Esophagus squamous epithelium (tissue), 5 donors: ENCODE results near the gene DNAJC17. TPM values are rescaled to one million over a fixed set of nuclear protein-coding genes. Genes with fewer than 3 reads are reported as not detected.

Experiments
- DNase-seq: peaks from one replicate; lab custom pipeline; 2025; lab: John Stamatoyannopoulos, UW
- H3K27ac ChIP-seq, 4 donors: fragments of 200-600 bp; sonication (generic); one replicate each; pipeline ENCODE4 v1.5.1; 2016 to 2019; ENCODE audit warnings: mild to moderate bottlenecking in 1 of 4
- H3K27me3 ChIP-seq, 4 donors: fragments of 200-600 bp; sonication (generic); 1 replicate in 3 of 4; 2 replicates in 1 of 4; pipeline versions ENCODE4 v1.5.1 to v1.6.0; 2017 to 2021; ENCODE audit warnings: antibody characterized with exemption in 1 of 4
- H3K36me3 ChIP-seq, 3 donors: fragments of 200-600 bp; sonication (generic); one replicate each; pipeline ENCODE4 v1.5.1; 2016 to 2019
- H3K4me1 ChIP-seq, 3 donors: fragments of 200-600 bp; sonication (generic); one replicate each; pipeline ENCODE4 v1.5.1; 2017 to 2019
- H3K4me3 ChIP-seq, 4 donors: fragments of 200-600 bp; sonication (generic); 1 replicate in 3 of 4; 2 replicates in 1 of 4; pipeline ENCODE4 v1.5.1; 2016 to 2019; ENCODE audit warnings: mild to moderate bottlenecking in 2 of 4, moderate library complexity in 1 of 4
- H3K9me3 ChIP-seq, 3 donors: fragments of 200-600 bp; sonication (generic); one replicate each; pipeline ENCODE4 v1.5.1; 2016 to 2019
- CTCF ChIP-seq, 6 experiments: fragments of 450-650 bp in 4 of 6; fragments of 200-600 bp in 2 of 6; sonication (generic) in 2 of 6; IDR thresholded peaks; one replicate each; pipeline ENCODE4 v1.5.1; 2016 to 2019; ENCODE audit warnings: antibody characterized with exemption in 6 of 6, mild to moderate bottlenecking in 4 of 6, moderate library complexity in 4 of 6
- POLR2A ChIP-seq, 4 donors: fragments of 450-650 bp; IDR thresholded peaks; one replicate each; pipeline ENCODE4 v1.6.1; 2017; ENCODE audit warnings: antibody characterized with exemption in 4 of 4, mild to moderate bottlenecking in 4 of 4, moderate library complexity in 3 of 4
- WGBS, 2 donors: methylation state at CpG; one replicate each; pipeline ENCODE4 v1.1.5; 2018; 5-methylcytosine and 5-hydroxymethylcytosine counted together
- intact Hi-C: fragments of 100-400 bp; cut with DNase I; formaldehyde crosslinking; loops from one replicate; pipeline ENCODE4 v1.15.0; 2022
- total RNA-seq, 4 donors: library from RNA; depleted of rRNA; stranded (reverse); fragments of >200 nt; gene quantifications; one replicate each; pipeline ENCODE4 v1.1.0, GENCODE V29; 2016
- donor health status: DM: yes; HTN: yes; CAD: no.

DNAJC17 gene
- total RNA-seq, 4 donors from 2014 or later: 13.9 to 24.0 (median 19.2) TPM

GRCh38 chr15:40743485-40743901 is 63.8 kb downstream of the DNAJC17 start:
- no peak for TF ChIP-seq CTCF (IDR thresholded peaks at IDR 0.05)
- TF ChIP-seq POLR2A (IDR thresholded peaks at IDR 0.05): no peak
- intact Hi-C loops: no loop called here
- H3K27me3 ChIP-seq: no peaks in the 10 kb centered on the region
- no peak for DNase-seq
- H3K36me3 ChIP-seq: peaks cover 18 to 95% (median 23%) of the 10 kb centered on the region in 3 donors
- 75 to 91% methylated on average over 1 to 2 of the region's 2 CpGs for WGBS, 2 donors
- no peaks in the 10 kb centered on the region for H3K4me1 ChIP-seq
- peak overlapping the region in 1 of 4 donors; percentile 6 for H3K27ac ChIP-seq
- no peak overlapping the region for H3K4me3 ChIP-seq
- no peaks in the 10 kb centered on the region for H3K9me3 ChIP-seq

- Histone ChIP-seq H3K27me3 (no peaks in the 10 kb centered on the region), H3K4me1 (no peaks in the 10 kb centered on the region), H3K36me3 (peaks cover 20 to 100% (median 50%) of the 10 kb centered on the region in 3 donors), H3K27ac (no peak overlapping the region), H3K9me3 (no peaks in the 10 kb centered on the region), H3K4me3 (no peak overlapping the region)
- intact Hi-C loops: no loop called here
- no peak for TF ChIP-seq CTCF (IDR thresholded peaks at IDR 0.05)
- TF ChIP-seq POLR2A (IDR thresholded peaks at IDR 0.05): no peak
- no peak for DNase-seq
- 100% methylated on average over 2 of the region's 2 CpGs for WGBS, 2 donors
Measured at GRCh38 chr15:40739854-40740253, 67.4 kb downstream of the DNAJC17 start.

GRCh38 chr15:40739047-40739446 is 68.2 kb downstream of the DNAJC17 start:
- Histone ChIP-seq H3K27me3 (no peaks in the 10 kb centered on the region), H3K9me3 (no peaks in the 10 kb centered on the region), H3K36me3 (peaks cover 18 to 100% (median 56%) of the 10 kb centered on the region in 3 donors), H3K27ac (no peak overlapping the region), H3K4me3 (no peak overlapping the region), H3K4me1 (no peaks in the 10 kb centered on the region)
- intact Hi-C loops: no loop called here
- no peak for DNase-seq
- WGBS, 2 donors: 50 to 54% methylated on average over 2 of the region's 2 CpGs
- TF ChIP-seq POLR2A (IDR thresholded peaks at IDR 0.05): no peak
- TF ChIP-seq CTCF (IDR thresholded peaks at IDR 0.05): no peak

- Histone ChIP-seq H3K9me3 (no peaks in the 10 kb centered on the region), H3K4me1 (no peaks in the 10 kb centered on the region), H3K36me3 (peaks cover 14 to 100% (median 57%) of the 10 kb centered on the region in 3 donors), H3K4me3 (no peak overlapping the region), H3K27me3 (no peaks in the 10 kb centered on the region), H3K27ac (no peak overlapping the region)
- WGBS, 2 donors: 73 to 85% methylated on average over 3 of the region's 3 CpGs
- intact Hi-C loops: no loop called here
- TF ChIP-seq POLR2A (IDR thresholded peaks at IDR 0.05): no peak
- TF ChIP-seq CTCF (IDR thresholded peaks at IDR 0.05): no peak
- no peak for DNase-seq
Measured at GRCh38 chr15:40737048-40737447, 70.2 kb downstream of the DNAJC17 start.

GRCh38 chr15:40736575-40736974 is 70.7 kb downstream of the DNAJC17 start:
- Histone ChIP-seq H3K9me3 (no peaks in the 10 kb centered on the region), H3K36me3 (peaks cover 14 to 100% (median 57%) of the 10 kb centered on the region in 3 donors), H3K4me3 (no peak overlapping the region), H3K4me1 (no peaks in the 10 kb centered on the region), H3K27ac (no peak overlapping the region), H3K27me3 (no peaks in the 10 kb centered on the region)
- TF ChIP-seq CTCF (IDR thresholded peaks at IDR 0.05): no peak
- TF ChIP-seq POLR2A (IDR thresholded peaks at IDR 0.05): no peak
- 89 to 96% methylated on average over 3 of the region's 4 CpGs for WGBS, 2 donors
- intact Hi-C loops: no loop called here
- no peak for DNase-seq
